ENCODE results near the gene OR2H2.

Gene OR2H2

DNA sequence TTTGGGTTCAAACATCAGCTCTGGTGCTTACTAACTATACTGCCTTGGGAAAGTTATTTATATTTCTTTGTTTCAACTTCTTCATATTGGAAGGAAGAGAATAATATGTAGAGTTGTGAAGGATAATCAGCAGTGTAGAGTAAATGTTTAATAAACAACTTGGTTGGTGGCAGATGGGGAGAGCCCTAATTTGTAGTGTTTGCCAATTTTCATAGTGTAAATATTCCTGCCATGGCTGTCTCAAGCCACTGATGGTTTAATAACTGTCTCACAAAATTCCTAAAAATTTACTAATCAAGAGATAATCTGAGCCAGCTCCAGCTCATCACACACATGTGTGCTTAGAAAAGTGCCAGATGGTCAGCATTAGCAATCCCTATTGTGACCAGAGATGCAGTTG is at the start of gene OR2H2:
Gene OR2H2, plus strand, starts transcription at position 301 of the 400 bp plus-strand sequence. CDS start 2,824 bp downstream, outside the sequence.
- Histone ChIP-seq H3K27me3 (ENCODE audit: control insufficient read depth, insufficient read depth, low read length) (no peaks in the 10 kb centered on the region), H3K9ac (ENCODE audit: low read depth, low read length) (no peak within 1 kb of the TSS), H3K36me3 (ENCODE audit: control insufficient read depth, insufficient read depth, low read length) (no peaks in the 10 kb centered on the region), H3K4me3 (ENCODE audit: low read depth, low read length) (no peak within 1 kb of the TSS), H3K4me1 (ENCODE audit: control insufficient read depth, insufficient read depth, low read length) (no peaks in the 10 kb centered on the region), H3K9me3 (ENCODE audit: control insufficient read depth, insufficient read depth, low read length) (no peaks in the 10 kb centered on the region)

DNA sequence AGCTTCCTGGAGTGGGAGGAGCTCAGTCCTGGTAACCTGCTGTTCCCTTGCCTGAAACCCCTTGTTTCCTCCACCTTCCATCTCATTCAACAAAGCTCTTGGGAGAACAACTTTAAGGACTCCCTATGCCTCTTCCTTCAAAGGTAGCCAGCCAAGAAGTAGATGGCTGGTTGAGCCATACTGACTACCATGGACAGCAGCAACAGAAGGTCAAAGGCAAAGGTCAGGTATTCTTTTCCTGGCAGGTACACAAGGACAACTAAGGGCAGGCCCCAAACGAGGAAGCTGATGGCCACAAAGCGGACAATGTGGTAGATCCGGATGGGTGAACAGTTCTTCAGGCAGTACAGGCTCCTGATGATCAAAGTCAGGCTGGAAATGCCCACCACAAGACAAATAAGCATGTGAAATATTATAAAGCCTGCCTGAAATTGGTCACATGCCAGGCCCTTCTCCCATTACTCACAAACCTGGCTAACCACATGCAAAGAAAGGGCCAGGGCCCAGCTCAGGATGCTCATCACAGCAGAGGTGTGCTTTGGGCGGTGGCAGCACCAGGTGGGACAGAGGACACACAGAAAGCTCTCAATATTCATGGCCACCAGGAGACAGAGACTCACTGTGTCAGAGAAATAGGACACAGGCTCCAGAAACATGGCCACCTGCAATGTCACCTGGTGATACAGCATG is 47.1 kb upstream of the OR2H2 start:
- no peak overlapping the region for H3K9ac ChIP-seq (ENCODE audit: low read depth, low read length)
- no peaks in the 10 kb centered on the region for H3K36me3 ChIP-seq (ENCODE audit: control insufficient read depth, insufficient read depth, low read length)
- no peaks in the 10 kb centered on the region for H3K9me3 ChIP-seq (ENCODE audit: control insufficient read depth, insufficient read depth, low read length)
- H3K27me3 ChIP-seq (ENCODE audit: control insufficient read depth, insufficient read depth, low read length) = no peaks in the 10 kb centered on the region
- no peak overlapping the region for H3K4me3 ChIP-seq (ENCODE audit: low read depth, low read length)
- no peaks in the 10 kb centered on the region for H3K4me1 ChIP-seq (ENCODE audit: control insufficient read depth, insufficient read depth, low read length)

DNA sequence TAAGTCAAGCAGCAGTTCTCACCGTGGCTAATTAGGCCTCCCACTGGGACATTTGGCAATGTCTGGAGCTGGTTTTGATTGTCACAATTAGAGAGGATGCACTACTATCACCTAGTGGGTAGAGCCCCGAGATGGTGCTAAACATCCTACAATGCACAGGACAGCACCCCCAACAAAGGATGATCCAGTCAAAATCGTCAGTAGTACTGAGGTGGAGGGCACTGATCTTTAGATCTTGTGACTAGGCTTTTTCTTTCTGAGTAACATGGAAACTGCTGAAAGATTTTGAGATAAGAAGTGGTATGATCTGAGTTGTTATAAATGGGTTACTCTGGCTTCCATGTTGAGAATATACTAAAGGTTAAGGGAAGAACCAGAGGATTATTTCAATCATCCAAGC is 37.3 kb upstream of the OR2H2 start:
- no peak overlapping the region for H3K9ac ChIP-seq (ENCODE audit: low read depth, low read length)
- H3K4me1 ChIP-seq (ENCODE audit: control insufficient read depth, insufficient read depth, low read length) = no peaks in the 10 kb centered on the region
- no peaks in the 10 kb centered on the region for H3K9me3 ChIP-seq (ENCODE audit: control insufficient read depth, insufficient read depth, low read length)
- no peaks in the 10 kb centered on the region for H3K36me3 ChIP-seq (ENCODE audit: control insufficient read depth, insufficient read depth, low read length)
- no peak overlapping the region for H3K4me3 ChIP-seq (ENCODE audit: low read depth, low read length)
- peaks cover 7% of the 10 kb centered on the region for H3K27me3 ChIP-seq (ENCODE audit: control insufficient read depth, insufficient read depth, low read length)

DNA sequence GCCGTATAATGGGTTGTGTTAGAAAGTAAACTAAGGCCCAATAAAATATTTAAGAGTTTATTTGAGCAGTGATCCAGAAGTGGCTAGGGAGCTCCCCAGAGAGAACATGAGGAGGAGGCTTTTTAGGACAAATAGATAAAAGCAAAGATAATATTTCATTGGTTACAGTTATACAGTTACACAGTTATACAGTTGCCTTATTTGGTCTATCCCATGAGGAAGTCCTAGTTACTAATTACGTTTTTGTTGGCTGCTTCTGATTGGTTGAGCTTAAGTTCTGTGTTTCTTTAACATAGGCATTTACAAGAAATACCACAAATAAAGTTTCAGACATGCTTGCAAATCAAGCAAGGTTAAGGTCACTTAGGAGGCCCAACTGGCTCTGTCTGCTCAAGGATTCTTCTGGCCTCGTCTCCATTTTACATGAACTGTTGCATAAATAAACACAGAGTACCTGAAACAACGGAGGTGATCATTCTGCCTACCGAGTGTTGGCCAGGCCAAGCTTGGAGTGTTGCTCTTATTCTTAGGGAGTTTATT is 32.3 kb upstream of the OR2H2 start:
- H3K27me3 ChIP-seq (ENCODE audit: control insufficient read depth, insufficient read depth, low read length) = peaks cover 43% of the 10 kb centered on the region

DNA sequence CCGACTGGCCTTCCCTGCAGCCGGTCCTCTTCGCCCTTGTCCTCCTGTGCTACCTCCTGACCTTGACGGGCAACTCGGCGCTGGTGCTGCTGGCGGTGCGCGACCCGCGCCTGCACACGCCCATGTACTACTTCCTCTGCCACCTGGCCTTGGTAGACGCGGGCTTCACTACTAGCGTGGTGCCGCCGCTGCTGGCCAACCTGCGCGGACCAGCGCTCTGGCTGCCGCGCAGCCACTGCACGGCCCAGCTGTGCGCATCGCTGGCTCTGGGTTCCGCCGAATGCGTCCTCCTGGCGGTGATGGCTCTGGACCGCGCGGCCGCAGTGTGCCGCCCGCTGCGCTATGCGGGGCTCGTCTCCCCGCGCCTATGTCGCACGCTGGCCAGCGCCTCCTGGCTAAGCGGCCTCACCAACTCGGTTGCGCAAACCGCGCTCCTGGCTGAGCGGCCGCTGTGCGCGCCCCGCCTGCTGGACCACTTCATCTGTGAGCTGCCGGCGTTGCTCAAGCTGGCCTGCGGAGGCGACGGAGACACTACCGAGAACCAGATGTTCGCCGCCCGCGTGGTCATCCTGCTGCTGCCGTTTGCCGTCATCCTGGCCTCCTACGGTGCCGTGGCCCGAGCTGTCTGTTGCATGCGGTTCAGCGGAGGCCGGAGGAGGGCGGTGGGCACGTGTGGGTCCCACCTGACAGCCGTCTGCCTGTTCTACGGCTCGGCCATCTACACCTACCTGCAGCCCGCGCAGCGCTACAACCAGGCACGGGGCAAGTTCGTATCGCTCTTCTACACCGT is 31.5 kb upstream of the OR2H2 start:
- H3K9me3 ChIP-seq (ENCODE audit: control insufficient read depth, insufficient read depth, low read length) = no peaks in the 10 kb centered on the region
- H3K36me3 ChIP-seq (ENCODE audit: control insufficient read depth, insufficient read depth, low read length) = no peaks in the 10 kb centered on the region
- H3K9ac ChIP-seq (ENCODE audit: low read depth, low read length) = no peak overlapping the region
- H3K4me3 ChIP-seq (ENCODE audit: low read depth, low read length) = peak overlapping the region; percentile 51
- peaks cover 15% of the 10 kb centered on the region for H3K4me1 ChIP-seq (ENCODE audit: control insufficient read depth, insufficient read depth, low read length)
- peaks cover 43% of the 10 kb centered on the region for H3K27me3 ChIP-seq (ENCODE audit: control insufficient read depth, insufficient read depth, low read length)

More for the DNA sequence above, 32.3 kb upstream of the OR2H2 start:
- H3K9me3 ChIP-seq (ENCODE audit: control insufficient read depth, insufficient read depth, low read length) = no peaks in the 10 kb centered on the region
- H3K4me3 ChIP-seq (ENCODE audit: low read depth, low read length) = peak overlapping the region; percentile 51
- H3K36me3 ChIP-seq (ENCODE audit: control insufficient read depth, insufficient read depth, low read length) = no peaks in the 10 kb centered on the region
- no peak overlapping the region for H3K9ac ChIP-seq (ENCODE audit: low read depth, low read length)
- peaks cover 9% of the 10 kb centered on the region for H3K4me1 ChIP-seq (ENCODE audit: control insufficient read depth, insufficient read depth, low read length)

DNA sequence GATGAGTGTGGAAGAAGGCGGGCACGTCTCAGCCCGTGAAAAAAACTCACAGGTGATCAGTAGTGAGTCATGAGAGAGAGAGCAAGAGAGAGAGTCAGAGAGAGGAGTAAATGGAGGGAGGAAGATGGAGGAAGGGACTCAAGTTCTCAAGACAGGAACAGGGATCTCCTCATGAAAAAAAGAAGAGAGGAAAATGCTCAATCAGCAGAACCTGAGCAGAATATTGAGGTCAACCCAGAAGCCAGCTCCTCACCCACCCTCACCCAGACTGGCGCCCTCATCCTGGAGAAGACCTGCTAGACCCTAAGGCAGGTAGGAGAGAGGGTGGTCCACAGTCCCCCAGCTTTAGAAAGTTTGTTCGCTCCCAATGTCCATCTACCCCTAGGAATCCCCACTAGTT is 30.2 kb upstream of the OR2H2 start:
- peaks cover 17% of the 10 kb centered on the region for H3K4me1 ChIP-seq (ENCODE audit: control insufficient read depth, insufficient read depth, low read length)
- H3K4me3 ChIP-seq (ENCODE audit: low read depth, low read length) = no peak overlapping the region
- no peak overlapping the region for H3K9ac ChIP-seq (ENCODE audit: low read depth, low read length)
- no peaks in the 10 kb centered on the region for H3K36me3 ChIP-seq (ENCODE audit: control insufficient read depth, insufficient read depth, low read length)
- peaks cover 41% of the 10 kb centered on the region for H3K27me3 ChIP-seq (ENCODE audit: control insufficient read depth, insufficient read depth, low read length)
- H3K9me3 ChIP-seq (ENCODE audit: control insufficient read depth, insufficient read depth, low read length) = no peaks in the 10 kb centered on the region

DNA sequence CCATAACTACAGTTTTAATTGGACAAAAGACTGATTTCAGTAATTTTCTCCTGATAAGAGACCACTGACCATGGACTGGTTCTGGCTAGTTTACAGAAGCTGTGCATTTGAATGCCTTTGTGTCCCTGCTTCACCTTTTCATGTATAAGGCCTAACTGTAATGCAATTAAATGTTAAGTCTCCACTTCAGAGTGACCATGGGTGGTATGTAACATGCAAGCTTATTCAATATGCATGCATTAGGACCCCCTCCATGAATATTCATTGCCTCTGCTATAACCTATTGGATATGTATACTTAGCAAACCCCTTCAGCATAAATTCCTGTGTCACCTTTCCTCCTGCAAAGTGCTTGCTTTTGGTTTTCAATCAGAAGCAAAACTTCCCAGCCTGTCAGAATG is 27.6 kb upstream of the OR2H2 start:
- Histone ChIP-seq H3K4me1 (ENCODE audit: control insufficient read depth, insufficient read depth, low read length) (peaks cover 20% of the 10 kb centered on the region), H3K27me3 (ENCODE audit: control insufficient read depth, insufficient read depth, low read length) (peaks cover 37% of the 10 kb centered on the region), H3K4me3 (ENCODE audit: low read depth, low read length) (no peak overlapping the region), H3K36me3 (ENCODE audit: control insufficient read depth, insufficient read depth, low read length) (no peaks in the 10 kb centered on the region), H3K9me3 (ENCODE audit: control insufficient read depth, insufficient read depth, low read length) (no peaks in the 10 kb centered on the region), H3K9ac (ENCODE audit: low read depth, low read length) (no peak overlapping the region)

DNA sequence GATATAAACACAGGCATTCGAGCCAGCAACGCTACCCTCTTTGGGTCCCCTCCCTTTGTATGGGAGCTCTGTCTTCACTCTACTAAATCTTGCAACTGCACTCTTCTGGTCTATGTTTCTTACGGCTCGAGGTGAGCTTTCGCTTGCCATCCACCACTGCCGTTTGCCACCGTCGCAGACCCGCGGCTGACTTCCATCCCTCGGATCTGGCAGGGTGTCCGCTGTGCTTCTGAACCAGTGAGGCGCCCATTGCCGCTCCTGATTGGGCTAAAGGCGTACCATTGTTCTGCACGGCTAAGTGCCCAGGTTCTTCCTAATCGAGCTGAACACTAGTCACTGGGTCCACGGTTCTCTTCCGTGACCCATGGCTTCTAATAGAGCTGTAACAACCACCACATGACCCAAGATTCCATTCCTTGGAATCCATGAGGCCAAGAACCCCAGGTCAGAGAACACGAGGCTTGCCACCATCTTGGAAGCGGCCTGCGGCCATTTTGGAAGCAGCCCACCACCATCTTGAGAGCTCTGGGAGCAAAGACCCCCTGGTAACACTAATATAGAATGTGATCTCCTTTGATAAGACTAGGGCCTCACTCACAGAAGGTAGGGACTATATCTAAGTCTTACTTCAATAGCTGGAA is 26.4 kb upstream of the OR2H2 start:
- Histone ChIP-seq H3K4me3 (ENCODE audit: low read depth, low read length) (no peak overlapping the region), H3K9me3 (ENCODE audit: control insufficient read depth, insufficient read depth, low read length) (no peaks in the 10 kb centered on the region), H3K27me3 (ENCODE audit: control insufficient read depth, insufficient read depth, low read length) (peaks cover 29% of the 10 kb centered on the region), H3K9ac (ENCODE audit: low read depth, low read length) (no peak overlapping the region), H3K36me3 (ENCODE audit: control insufficient read depth, insufficient read depth, low read length) (no peaks in the 10 kb centered on the region), H3K4me1 (ENCODE audit: control insufficient read depth, insufficient read depth, low read length) (peaks cover 15% of the 10 kb centered on the region)

DNA sequence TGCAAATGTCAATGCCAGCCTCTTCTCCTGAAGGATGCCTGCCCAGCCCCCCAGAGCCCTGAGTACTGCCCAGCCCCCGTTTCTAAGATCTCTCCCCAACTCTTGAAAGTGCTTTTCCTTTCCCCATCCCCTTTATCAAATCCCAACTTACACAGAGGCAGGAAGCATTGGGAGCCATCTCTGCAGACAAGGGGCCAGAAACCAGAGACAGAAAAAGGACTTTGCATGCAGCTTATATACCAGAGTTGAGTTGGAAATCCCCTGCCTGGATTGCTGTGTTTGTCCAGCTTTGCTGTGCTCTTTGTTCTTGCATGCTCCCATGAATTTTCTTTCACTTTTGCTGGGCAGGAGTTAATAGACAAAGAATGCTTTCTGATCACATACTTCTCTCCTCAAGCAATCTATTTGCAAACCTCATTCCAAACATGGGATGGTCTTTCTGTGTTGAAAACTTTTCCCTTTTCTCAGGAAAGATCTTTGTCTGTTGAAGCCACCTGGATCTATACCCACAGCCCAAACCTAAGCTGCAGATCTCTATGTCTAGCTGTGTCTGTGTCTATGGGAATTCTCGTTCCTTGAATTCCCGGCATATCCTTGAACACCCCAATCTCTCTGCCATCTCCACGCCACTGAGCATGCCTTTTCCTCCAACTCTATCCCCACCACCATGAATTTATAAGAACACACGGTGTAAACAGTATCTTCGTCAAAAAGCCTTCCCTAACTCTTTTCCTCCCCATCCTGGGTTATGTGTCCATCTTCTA is 25.2 kb upstream of the OR2H2 start, which contains the start of gene UBD:
Gene UBD, minus strand, starts transcription at position 209 of the 764 bp plus-strand sequence. Its CDS starts 31 bp downstream, at position 178.
- Histone ChIP-seq H3K4me1 (ENCODE audit: control insufficient read depth, insufficient read depth, low read length) (peaks cover 15% of the 10 kb centered on the region), H3K9ac (ENCODE audit: low read depth, low read length) (no peak within 1 kb of the TSS), H3K4me3 (ENCODE audit: low read depth, low read length) (no peak within 1 kb of the TSS), H3K9me3 (ENCODE audit: control insufficient read depth, insufficient read depth, low read length) (no peaks in the 10 kb centered on the region), H3K36me3 (ENCODE audit: control insufficient read depth, insufficient read depth, low read length) (no peaks in the 10 kb centered on the region), H3K27me3 (ENCODE audit: control insufficient read depth, insufficient read depth, low read length) (peaks cover 18% of the 10 kb centered on the region)

DNA sequence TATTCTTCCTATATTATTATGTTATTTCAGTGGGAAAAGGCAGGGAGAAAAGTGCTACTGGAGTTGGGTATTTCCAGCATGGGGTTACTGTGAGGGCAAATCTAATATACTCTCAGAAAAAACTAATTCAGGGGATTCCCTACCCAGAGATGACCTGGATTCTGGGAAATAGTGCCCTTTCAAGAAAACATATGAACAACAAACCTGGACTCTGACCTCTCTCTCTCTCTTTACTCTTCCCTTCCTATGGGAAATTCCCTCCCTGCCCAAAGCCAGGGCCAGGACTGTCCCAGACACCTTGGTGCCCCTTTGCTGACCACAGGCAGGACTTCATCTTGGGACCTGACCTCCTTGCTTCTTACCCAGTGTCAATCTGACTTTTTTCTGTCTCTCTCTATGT is 23.8 kb upstream of the OR2H2 start:
- Histone ChIP-seq H3K27me3 (ENCODE audit: control insufficient read depth, insufficient read depth, low read length) (peaks cover 4% of the 10 kb centered on the region), H3K4me1 (ENCODE audit: control insufficient read depth, insufficient read depth, low read length) (peaks cover 15% of the 10 kb centered on the region), H3K4me3 (ENCODE audit: low read depth, low read length) (no peak overlapping the region), H3K9ac (ENCODE audit: low read depth, low read length) (no peak overlapping the region), H3K9me3 (ENCODE audit: control insufficient read depth, insufficient read depth, low read length) (no peaks in the 10 kb centered on the region), H3K36me3 (ENCODE audit: control insufficient read depth, insufficient read depth, low read length) (no peaks in the 10 kb centered on the region)

DNA sequence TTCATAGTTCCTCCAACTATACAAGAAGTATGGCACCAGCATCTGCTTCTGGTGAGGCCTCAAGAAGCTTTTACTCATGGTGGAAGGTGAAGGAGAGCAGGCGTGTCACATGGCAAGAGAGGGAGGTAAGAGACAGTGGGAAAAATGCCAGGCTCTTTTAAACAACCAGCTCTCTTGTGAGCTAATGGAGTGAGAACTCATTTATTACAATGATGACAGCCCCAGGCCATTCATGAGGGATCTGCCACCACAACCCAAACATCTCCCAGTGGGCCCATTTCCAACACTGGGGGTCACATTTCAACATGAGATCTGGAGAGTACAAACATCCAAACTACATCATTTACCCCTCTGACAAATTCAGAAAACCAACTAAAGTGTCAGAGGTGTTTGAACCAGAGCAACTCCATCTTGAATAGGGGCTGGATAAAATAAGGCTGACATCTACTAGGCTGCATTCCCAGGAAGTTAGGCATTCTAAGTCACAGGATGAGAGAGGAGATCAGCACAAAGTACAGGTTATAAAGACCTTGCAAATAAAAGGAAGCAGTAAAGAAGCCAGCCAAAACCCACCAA is 23.2 kb upstream of the OR2H2 start:
- H3K36me3 ChIP-seq (ENCODE audit: control insufficient read depth, insufficient read depth, low read length) = no peaks in the 10 kb centered on the region
- no peak overlapping the region for H3K9ac ChIP-seq (ENCODE audit: low read depth, low read length)
- H3K4me1 ChIP-seq (ENCODE audit: control insufficient read depth, insufficient read depth, low read length) = peaks cover 15% of the 10 kb centered on the region
- H3K4me3 ChIP-seq (ENCODE audit: low read depth, low read length) = no peak overlapping the region
- no peaks in the 10 kb centered on the region for H3K27me3 ChIP-seq (ENCODE audit: control insufficient read depth, insufficient read depth, low read length)
- no peaks in the 10 kb centered on the region for H3K9me3 ChIP-seq (ENCODE audit: control insufficient read depth, insufficient read depth, low read length)
